H1 (cell line): Measurements from ENCODE around the gene FAM216A.

ENCODE experiments used
- BRCA1 ChIP-seq: IDR thresholded peaks from 2 replicates; pipeline ENCODE4 v1.6.1; 2012; ENCODE audit warnings: low read depth, low read length, improper control_type of control experiment
- CHD2 ChIP-seq: IDR thresholded peaks from 2 replicates; pipeline ENCODE4 v1.6.1; 2012; ENCODE audit warnings: low read length, improper control_type of control experiment
- EP300 ChIP-seq, 2 experiments: IDR thresholded peaks; 1 replicate in 1 of 2; 2 replicates in 1 of 2; pipeline ENCODE4 v1.6.1; 2011 to 2012; ENCODE audit warnings: low read depth in 2 of 2, low read length in 2 of 2, mild to moderate bottlenecking in 2 of 2, borderline replicate concordance in 1 of 2, inconsistent platforms in 1 of 2, moderate library complexity in 1 of 2
- POLR2A ChIP-seq, 2 experiments: IDR thresholded peaks; 1 replicate in 1 of 2; 2 replicates in 1 of 2; pipeline ENCODE4 v1.6.1; 2011; ENCODE audit warnings: low read depth in 2 of 2, low read length in 2 of 2, mild to moderate bottlenecking in 2 of 2; ENCODE audit errors: control extremely low read depth in 1 of 2
- RNF2 ChIP-seq: fragments of 200-900, 300-1000 bp; sonication (generic); IDR thresholded peaks from 2 replicates; pipeline ENCODE4 v1.7.1; 2016; ENCODE audit warnings: borderline replicate concordance, low read depth, mild to moderate bottlenecking, antibody characterized with exemption, low read length; ENCODE audit not compliant: poor library complexity, severe bottlenecking; ENCODE audit errors: missing control alignments
- SUZ12 ChIP-seq: fragments of 200-600 bp; sonication (generic); IDR thresholded peaks from 2 replicates; pipeline ENCODE4 v1.6.1; 2012; ENCODE audit warnings: mild to moderate bottlenecking, inconsistent platforms, low read length, moderate library complexity, mixed read lengths
- TAF1 ChIP-seq: IDR thresholded peaks from 2 replicates; pipeline ENCODE4 v1.6.1; 2011; ENCODE audit warnings: mild to moderate bottlenecking, low read depth, low read length
- ZNF274 ChIP-seq: IDR thresholded peaks from 2 replicates; pipeline ENCODE4 v1.7.0; 2012; ENCODE audit warnings: low read length, borderline replicate concordance; ENCODE audit errors: extremely low read depth

- no peak for TF ChIP-seq SUZ12
- no peak for TF ChIP-seq POLR2A (IDR thresholded peaks at IDR 0.05; ENCODE audit: control extremely low read depth in 1 of 2, low read depth in 2 of 2, low read length in 2 of 2)
- no peak for TF ChIP-seq BRCA1
- TF ChIP-seq CHD2: no peak
- TF ChIP-seq ZNF274: no peak
- no peak for TF ChIP-seq EP300 (IDR thresholded peaks at IDR 0.05; ENCODE audit: borderline replicate concordance in 1 of 2, low read depth in 2 of 2, low read length in 2 of 2)
- TF ChIP-seq TAF1: no peak
- no peak for TF ChIP-seq RNF2
These were observed 66.2 kb downstream of the FAM216A start for GRCh38 chr12:110534811-110535210.
